ENCODE data around the gene CRADD.

Gene CRADD

GRCh38 chr12:93943780-93944179, 266.6 kb downstream of the CRADD start:
- TF ChIP-seq CTCF (IDR thresholded peaks at IDR 0.05; ENCODE audit: low read depth, low read length) = no peak
- no peak overlapping the region for H3K4me3 ChIP-seq (ENCODE audit: low read depth, low read length)
- DNase-seq (ENCODE audit: low read depth, low spot score) = no peak
- in situ Hi-C loops (cut with HindIII; ENCODE audit: low sequenced_read_pairs) = no loop called here

GRCh38 chr12:93944201-93944600, 267.0 kb downstream of the CRADD start:
- in situ Hi-C loops (cut with HindIII; ENCODE audit: low sequenced_read_pairs) = no loop called here
- no peak for TF ChIP-seq CTCF (IDR thresholded peaks at IDR 0.05; ENCODE audit: low read depth, low read length)
- peak; percentile 2 for DNase-seq (ENCODE audit: low read depth, low spot score)
- no peak overlapping the region for H3K4me3 ChIP-seq (ENCODE audit: low read depth, low read length)

Data from astrocyte of the spinal cord (primary cell).